ENCODE measurements around the gene ADGRA1.

GRCh38 chr10:133105686-133106390 is 18.1 kb downstream of the ADGRA1 start:
- TF ChIP-seq CTCF (conservative IDR thresholded peaks at IDR 0.05 in 1 of 2, IDR thresholded peaks at IDR 0.05 in 1 of 2; ENCODE audit: low read depth in 1 of 2, low read length in 2 of 2), result no peak
- no peak for TF ChIP-seq EZH2 (IDR thresholded peaks at IDR 0.05; ENCODE audit: low read length, missing control alignments)
